NCI-H2227 treated with DMSO at 0.1 percent for 48 hours (cell line): ENCODE measurements around the gene PFDN2.

ENCODE experiments used
- DNase-seq: peaks from one replicate; lab custom pipeline; 2025; lab: John Stamatoyannopoulos, UW

The PFDN2 gene

DNA sequence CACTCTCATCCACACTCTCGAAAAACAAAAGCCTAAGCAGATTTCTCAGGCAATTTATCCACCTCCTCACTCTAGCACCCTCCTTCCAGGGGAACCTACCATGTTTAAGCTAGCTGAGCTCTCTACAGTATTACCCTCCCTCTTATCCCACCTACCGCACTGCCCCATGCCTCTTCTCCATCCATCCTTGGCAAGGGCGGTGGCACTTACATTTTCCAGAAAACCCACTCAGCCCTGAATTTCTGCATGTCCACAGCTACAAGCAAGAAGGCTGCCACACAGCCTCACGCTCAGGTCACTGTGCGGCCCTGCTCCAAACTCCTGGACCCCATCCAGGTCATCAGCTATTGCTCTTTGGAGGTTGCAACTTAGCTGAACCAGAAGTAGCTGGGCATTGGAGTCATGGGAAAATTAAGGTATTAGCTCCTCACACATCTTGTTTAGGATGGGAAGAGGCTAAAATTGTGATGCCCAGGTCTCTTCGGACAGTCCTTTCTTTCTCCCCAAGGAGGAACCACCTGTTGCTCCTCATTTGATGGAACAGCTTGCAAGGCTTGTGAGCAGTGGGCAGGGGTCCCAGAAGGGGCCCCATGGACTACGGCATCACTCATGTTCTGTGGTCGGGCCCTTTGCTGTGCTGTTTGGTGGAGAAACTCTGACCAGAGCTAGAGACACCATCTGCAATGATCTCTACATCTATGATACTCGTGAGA lies 18.6 kb downstream of the PFDN2 start:
- DNase-seq = no peak

DNA sequence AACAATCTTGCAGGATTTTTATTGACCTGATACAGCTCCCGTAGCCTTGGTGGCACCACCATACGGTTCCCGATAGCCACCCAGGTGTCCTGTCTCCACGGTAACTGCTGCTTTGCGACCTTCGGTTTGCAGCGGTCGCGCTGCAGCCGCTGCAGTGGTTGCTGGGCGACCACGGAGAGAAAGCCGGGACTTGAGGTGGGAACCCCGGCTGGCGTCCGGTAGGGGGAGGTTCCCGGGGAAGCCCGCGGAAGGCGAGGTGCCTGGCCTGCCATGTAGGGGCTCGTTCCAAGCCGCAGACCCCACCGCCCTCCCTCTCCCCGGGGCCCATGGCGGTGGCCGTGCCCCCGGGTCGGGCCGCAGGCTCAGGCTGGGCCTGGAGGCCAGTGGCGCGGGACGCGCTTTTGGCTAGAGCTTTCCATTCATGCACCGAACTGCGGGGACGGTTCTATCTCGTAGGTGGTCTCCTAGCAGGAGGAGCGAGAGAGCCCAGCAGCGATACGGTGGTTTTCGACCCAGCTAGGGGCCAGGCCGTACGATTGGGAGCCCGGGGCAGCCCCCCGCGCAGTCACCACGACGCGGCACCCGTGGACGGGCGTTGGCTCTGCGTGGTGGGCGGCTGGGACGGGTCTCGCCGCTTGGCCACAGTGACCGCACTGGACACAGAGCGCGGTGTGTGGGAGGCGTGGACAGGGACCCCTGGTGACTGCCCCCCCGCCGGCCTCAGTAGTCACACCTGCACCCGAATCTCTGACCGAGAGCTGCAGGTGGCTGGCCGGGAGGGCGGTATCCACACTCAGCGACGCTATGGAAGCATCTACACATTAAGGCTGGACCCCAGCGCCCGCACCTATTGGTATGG lies 19.4 kb downstream of the PFDN2 start, which contains the start of gene KLHDC9:
TSS of gene KLHDC9 (plus strand) at position 152 of the 859 bp plus-strand sequence. CDS start at position 327, 175 bp downstream.
- peak; percentile 75 for DNase-seq

DNA sequence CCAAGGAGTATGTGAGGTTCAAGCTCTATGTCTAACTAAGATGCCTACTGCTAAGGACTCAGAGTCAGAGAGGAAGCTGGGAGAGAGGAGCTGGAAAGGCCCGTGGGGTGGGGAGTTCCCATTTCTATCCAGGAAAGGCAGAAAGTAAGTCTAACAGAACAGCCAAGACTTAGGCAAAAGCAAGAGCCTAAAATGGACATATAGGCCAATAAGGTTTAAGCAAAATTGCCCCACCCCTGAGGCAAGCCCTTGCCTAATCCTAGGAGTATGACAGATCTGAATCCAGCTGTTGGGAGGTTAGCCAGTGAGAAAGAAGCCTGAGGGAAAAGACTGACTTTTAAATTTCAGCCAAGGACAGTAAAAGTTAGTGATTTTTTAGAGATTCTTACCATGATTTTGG lies 21.3 kb downstream of the PFDN2 start:
- DNase-seq = no peak

DNA sequence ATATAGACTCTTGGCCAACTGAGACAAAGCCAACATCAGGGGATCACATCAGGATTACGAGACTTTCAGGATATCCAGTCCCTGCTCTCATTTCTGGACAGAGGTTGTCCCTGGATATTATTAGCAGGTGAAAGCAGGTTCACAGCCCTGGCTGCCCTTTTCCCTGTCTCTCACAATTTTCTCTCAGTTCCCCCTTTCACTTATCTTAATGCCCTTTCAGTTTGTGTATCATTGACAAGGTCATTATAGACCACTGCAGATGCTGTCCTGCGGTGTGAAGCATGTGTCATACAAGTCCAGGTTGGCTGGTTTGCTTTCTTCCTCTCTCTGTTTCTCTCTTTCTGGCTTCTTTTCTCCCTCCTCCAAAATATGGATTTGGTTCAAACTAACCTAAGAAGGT lies 21.8 kb downstream of the PFDN2 start:
- no peak for DNase-seq

DNA sequence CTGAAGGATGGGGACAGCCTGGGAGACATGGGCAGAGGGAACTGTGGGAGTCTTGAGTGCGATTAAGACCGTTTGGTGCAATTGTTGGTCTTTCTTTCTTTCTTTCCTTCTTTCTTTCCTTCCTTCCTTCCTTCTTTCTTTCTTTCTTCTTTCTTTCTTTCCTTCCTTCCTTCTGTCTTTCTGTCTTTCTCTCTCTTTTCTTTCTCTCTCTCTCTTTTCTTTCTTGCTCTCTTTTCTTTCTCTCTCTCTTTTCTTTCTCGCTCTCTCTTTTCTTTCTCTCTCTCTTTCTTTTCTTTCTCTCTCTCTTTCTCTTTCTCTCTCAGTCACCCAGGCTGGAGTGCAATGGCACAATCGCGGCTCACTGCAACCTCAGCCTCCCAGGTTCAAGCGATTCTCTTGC lies 22.6 kb downstream of the PFDN2 start:
- no peak for DNase-seq

DNA sequence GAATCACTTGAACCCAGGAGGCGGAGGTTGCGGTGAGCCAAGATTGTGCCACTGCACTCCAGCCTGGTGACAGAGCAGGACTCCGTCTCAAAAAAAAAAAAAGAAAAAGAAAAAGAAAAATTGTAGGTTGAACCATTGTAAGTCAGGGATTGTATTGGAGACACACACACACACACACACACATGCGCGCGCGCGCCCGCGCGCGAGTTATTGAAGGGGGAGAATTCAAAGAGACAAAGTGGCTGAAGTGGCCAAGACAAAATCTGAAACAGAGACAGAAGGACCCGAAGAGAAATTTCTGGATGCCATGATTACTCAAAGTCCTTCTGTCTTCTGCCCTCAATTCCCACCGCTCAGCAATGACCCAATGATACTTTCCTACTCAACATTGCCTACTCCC lies 23.4 kb downstream of the PFDN2 start:
- no peak for DNase-seq

DNA sequence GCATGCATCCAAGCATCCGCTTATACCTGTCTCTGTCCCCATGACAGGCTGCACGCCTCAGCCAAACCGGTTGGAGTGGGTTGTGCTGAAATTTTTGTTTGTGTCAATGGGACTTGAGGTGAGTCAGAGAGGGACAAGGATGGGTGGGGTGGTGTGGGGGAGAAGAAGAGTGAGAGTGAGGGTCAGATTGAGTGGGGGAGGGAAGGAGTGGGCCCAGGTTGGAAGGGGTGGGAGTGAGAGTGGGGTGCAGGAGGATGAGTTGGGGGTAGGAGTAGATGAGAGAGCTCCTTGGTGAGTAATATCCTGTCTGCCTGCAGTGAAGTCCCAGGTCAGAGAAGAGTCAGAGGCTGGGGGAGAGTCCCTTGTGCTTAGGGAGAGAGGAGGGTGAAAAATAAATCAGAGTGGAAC lies 25.2 kb downstream of the PFDN2 start:
- DNase-seq = no peak

DNA sequence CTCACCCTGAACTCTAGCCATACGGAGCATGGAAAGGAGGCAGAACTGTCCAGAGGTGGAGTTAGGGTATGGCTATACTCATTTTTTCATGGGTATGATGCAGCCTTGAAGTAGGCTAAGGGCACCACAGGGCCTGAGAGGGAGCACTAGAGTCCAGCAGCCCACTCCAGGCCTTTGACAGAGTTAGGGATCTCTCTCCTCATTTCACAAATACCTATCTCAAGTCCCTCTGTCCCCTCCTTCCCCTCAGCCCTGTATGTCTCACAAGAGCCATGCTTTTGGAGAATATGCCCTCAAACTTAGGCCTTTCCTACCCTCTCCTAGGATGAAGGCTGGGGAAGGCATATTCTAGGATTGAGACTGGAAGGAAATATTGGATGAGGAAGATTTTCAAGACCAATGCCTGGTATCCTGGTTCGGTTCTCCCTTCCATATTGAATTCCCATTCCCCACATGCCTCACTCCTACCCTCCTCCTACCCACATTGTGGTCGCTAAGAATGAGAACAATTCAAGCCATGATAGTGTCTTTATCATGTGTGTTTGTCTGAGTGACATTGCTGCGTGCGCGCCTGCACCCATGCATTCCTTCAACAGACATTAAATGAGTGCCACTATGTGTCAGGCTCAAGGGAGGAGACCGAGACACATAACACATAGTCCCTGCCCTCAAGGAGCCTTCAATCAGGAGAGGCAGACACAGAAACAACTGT lies 25.9 kb downstream of the PFDN2 start:
- DNase-seq = no peak

DNA sequence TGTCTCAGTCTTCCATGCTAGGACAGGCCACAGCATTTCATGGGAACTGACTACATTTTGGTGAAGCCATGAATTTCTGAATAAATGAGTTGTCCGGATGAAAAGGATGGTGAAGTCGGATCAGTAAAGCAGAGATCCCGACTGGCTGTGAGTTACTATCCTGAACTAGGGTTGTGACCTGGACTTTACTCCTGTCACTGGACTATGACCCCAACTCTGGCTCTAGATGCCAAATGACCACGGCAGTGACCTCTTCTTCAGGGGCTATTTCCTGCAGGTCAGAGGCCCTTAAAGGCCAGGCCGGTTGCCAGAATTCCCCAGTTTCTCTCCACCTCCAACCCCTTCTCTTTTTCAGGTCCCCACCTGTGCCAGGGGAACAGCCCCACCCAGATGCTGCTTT lies 26.7 kb downstream of the PFDN2 start:
- no peak for DNase-seq

DNA sequence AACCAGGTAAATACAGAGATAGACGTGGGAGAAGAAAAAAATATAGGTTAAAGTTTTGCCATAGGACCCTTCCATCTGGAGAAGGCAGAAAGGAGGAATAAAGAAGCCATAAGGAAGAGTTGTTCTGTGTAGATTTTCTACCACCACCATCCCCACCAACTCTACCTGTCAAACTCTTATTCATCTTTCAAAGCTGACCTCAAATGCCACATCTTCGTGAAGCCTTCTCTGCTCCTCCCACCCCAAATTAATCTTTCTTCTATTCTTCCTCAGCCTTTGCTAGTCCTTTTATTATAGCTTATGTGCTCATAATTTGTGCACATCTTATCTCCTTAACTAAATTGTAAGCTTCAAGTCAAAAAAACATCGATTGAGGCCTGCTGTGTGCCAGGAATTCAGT lies 27.2 kb downstream of the PFDN2 start:
- DNase-seq = peak; percentile 10

DNA sequence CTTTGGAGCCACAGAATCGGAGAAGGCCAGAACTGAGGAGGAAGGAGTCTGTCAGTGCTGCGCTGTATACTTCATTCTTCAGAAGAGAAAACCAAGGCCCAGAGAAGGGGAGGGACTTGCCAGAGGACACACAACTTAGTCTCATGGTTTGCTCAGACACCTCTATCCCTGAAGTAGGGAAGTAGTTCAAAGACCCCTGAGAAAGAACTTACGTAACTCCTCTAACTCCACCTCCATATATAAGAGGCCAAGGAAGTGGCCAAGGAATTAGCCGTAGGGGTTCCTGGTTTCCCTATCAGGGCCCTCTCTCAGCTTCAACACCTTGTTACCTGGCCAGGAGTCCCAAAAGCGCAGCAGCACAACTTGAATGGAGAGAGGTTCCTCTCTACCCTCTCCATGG lies 27.9 kb downstream of the PFDN2 start:
- DNase-seq = no peak

DNA sequence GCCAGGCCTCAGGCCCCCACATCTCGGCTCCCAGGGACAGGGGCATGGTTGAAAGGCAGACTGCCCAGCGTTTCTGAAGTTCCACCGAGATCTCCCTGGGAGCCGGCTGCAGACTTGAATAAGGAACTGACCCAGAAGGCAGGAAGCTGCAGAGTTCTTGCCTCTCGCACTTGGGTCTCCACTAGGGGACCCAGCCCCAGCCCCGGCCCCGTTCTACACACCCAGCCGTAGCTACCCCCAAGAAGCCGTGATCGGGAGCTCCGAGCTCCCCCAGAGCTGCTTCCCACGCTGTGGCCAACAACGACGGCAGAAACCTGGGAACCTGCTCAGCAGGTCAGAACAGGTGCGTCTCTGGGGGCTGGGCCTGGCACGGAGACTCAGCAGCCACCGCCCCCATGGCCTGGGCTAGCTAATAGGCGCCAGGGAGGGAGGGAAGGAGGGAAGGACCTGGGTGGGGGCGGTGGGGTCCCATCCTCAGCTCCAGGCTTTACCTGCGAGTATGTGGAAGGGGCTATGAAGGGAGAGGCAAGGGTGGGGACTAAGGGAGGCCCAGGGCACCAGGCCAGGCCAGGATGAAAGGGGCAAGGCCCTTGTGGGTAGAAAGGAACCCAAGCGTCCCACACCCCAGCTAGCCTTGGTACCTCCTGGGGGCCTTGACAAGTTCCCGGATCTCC lies 28.4 kb downstream of the PFDN2 start, which contains the start of gene NECTIN4:
TSS of gene NECTIN4 (minus strand) at position 308 of the 674 bp plus-strand sequence. CDS start at position 46, 262 bp downstream.
- DNase-seq = no peak

DNA sequence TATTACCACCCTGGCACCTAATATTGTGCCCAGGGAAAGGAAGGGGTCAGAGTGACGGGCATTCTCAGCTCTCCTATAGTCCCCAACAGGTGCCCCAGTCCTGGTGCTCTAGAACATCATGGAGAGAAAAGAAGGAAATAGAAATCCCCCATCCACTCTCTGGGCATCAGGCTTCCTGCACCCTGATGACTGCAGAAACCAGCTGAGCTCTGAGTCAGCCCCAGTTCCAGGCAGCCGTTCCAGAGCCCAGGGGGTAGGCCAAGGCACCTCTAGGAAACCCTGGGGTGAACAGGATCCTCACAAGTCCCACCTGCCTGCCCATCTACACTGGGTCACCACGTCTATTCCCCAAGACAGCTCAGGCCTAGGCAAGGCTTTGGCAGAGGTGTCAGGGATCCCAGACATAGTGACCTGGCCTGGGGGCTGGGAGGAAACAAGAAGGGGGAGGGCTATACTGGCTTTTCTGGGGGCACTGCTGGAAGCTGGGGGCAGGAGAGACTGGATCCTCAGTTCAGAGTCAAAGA lies 29.2 kb downstream of the PFDN2 start:
- DNase-seq = no peak

DNA sequence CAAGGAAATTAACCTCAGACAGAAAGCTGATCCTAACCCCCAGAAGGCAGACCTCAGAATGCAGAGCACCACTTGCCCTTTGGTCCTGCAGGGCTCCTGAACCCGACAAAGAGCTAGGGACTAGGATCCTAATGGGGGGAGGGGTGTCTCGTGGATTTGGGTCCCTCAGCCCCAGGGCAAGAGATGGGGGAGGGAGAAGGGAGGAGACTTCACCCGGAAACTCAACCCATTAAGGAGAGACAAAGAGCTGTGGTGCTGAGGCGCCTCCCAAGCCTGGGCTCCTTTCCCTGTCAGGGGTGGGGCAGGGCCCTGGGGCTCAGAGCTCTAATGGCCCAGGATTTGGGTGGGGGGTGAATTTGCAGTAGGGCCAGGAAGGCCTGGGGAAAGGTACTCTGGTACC lies 31.4 kb downstream of the PFDN2 start:
- DNase-seq = no peak

DNA sequence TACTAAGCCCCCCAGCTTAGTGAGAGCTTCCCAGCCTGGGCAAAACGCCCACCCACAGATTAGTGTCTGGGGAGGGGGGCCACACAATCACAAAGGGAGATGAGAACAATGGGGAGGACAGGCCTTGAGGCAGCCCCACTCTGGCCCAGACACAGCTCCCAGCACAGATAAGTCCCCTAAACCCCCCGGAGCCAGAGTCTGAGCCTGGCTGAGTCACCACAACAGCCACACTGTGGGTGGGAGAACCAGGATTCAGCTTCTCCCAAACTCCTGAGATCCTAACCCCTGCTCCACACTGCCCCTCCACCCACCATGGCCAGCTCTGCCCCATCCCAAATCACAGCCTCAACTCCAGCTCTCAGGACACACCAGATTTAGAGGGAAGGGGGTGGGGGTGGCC lies 32.7 kb downstream of the PFDN2 start:
- DNase-seq = no peak

DNA sequence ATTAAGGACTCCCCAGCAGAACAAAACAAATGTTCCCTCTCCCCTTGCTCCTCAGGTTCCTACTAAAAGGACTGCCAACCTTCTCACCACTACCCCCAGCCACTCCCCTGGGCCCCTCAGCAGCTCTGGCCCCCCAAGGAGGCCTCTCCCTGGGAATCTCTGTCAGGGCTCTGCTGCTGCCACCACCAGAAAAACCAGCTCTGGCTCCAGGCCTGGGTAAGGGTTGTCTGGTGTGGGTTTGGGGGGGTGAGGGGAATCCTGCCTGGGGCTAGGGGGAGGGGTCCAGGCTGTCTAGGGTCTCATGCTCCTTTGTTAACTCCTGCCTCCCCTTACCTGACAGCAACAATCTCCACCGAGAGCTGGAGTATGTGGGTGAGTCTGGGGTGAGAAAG lies 33.2 kb downstream of the PFDN2 start:
- no peak for DNase-seq

DNA sequence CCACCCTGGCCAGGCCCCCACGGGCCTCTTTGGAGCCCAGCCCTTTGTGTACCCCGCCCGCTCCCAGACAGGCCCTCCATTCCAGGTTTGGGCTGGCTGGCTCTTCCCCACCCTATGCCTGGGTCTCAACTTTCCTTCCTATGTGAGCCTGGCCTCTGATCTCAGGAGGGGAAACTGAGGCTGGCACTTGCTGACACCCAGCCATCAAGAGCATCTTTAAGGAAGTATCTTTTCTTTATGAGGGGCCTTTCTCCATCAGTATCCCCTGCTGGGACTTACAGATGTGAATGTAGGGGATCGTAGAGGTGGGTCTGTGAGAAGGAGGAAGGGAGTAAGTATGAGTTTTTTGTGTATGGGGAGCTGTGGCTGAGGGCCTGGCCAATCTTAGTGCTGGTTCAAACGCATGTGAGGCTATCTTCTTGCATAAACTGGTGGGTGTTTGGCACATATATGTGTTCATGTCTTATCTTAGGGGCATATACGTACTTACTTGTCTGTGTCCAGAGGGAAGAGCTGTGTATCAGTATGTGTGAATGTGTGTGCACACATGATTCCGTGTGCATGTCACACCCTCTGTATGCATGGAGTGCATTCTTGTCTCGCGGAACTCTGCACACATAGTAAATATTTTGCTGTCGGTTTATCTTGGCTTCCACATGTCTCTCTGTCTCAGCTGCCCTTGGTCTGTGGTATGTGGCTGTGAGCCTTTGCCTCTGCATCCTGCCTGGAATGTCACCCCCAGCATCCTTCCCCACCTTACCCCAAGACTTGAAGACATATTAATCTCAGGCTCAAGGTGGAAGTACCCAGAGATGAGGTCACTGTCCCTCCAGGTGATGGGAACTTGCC lies 33.9 kb downstream of the PFDN2 start:
- no peak for DNase-seq

DNA sequence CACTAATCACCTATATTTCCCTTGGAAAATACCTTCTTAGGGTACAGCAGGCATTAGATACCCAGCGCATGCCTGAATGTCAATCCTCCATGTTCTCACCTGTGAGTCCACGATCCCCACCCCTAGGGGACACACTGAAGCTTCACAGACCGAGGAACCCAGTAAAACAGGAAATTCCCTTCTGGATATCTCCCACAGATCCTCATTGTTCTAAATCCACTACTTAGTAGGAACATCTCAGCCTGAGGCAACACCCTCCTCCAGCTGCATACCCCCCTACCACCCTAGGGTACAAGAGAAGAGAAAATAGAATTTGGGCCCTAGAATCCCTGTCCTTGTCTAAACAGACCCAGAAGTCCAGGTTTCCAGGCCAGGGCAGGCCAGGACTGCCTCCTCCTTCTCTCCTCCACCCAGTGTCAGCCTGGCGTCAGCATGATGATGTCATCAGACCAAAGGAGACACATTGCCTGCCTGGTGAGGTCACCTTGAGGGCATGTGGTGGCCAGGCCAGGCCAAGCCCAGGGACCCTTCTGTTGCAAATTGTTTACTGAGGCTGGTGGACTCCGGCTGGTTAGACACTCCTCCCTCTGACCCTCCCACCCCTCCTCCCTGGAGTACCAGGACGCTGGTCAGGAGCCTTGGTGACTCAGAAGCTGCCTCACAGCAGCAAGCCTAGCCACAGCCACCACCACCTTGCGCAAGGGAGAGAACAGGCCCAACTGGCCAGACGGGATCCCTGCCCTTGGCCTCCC lies 34.7 kb downstream of the PFDN2 start:
- DNase-seq = no peak

DNA sequence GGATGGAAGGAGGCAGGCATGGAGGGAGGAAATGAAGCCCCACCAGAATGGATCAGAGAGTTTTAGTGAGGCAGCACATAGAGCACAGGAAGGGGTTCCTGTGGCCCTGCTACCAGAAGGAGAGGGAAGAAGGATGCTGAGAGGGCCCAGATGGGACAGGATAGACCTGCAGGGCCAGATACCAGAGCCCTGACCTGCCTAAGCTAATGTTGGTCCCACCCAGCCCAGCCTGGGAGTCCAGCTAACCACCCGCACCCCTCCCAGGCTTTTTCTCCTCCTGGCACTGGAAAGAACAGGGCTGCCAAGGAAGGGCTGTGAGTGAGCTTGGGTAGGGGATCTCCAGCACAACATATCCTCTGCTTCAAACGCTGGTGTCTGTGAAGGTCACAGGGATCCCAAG lies 35.4 kb downstream of the PFDN2 start:
- no peak for DNase-seq

DNA sequence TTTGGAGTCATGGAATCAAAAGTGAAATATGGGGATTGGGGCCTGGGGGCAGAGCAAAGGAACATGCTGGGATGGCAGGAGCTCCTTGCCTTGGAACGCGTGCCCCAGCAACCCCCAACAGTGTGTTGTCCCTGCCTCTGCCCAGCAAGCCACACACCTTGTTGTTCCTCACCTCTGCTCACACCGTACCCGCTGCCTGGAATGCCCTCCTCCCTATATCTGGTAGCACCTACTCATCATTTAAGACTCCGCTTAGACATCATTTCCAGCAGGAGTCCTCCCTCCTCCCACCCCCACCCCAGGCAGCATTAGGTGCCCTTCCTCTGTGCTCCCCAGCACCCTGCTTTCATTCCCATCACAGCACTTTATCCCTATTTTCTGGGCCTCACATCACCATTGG lies 36.3 kb downstream of the PFDN2 start:
- DNase-seq = no peak
